A204.1 (cell line): ENCODE data around the gene ACSS1.
A peak's percentile ranks its signal among the peaks of the same experiment; 100 is the strongest.
"Not testable (repeated sequence)": the region's sequence is repeated elsewhere in the genome, so short reads cannot be mapped to it uniquely, and the experiment has no call there.

ENCODE experiments used
- FAIRE-seq: peaks from 2 replicates; lab custom pipeline; 2012; peaks lifted over from hg19 to GRCh38; lab: Jason Lieb, UNC

The ACSS1 gene

DNA sequence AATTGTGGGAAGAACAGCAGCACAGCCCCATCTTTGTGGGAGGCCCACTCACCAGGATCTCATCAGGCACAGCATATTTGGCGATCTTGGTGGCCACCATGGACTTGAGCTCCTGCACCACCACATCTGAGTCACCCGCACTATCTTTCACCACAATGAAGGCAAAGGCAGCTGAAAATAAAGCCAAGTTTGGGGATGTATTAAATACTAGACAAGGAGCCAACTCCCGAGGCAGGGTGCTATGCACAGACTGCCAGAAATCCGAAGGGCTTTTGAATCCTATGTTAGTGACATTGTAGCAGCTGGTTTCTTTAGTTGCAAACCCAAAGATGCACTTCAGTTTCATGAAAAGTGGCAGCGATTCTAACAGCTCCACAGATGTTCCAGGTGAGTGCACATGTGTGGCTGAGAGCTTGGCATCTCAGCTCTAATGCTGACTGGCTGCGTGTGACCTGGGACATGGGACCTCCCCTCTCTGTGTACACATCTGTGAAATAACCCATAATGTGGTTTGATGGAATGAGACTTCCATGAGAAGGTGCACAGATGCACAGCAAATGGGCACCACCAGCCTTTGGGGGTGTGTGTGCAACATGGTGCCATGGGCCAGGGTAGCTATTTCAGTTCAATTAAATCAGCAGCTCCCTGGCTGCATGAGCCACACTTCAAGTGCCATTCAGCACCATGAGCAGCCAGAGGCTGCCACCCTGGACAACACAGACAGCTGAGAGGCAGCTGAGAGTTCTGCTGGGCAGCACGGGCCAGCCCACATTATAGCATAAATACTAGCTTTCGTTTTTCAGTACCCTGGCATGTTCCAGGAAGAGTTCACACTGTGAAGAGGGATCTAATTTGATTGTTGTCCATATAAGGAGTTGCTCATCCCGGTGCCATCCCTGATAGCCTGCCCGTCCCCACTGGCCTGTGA is 48.5 kb downstream of the ACSS1 start:
- FAIRE-seq: no peak

DNA sequence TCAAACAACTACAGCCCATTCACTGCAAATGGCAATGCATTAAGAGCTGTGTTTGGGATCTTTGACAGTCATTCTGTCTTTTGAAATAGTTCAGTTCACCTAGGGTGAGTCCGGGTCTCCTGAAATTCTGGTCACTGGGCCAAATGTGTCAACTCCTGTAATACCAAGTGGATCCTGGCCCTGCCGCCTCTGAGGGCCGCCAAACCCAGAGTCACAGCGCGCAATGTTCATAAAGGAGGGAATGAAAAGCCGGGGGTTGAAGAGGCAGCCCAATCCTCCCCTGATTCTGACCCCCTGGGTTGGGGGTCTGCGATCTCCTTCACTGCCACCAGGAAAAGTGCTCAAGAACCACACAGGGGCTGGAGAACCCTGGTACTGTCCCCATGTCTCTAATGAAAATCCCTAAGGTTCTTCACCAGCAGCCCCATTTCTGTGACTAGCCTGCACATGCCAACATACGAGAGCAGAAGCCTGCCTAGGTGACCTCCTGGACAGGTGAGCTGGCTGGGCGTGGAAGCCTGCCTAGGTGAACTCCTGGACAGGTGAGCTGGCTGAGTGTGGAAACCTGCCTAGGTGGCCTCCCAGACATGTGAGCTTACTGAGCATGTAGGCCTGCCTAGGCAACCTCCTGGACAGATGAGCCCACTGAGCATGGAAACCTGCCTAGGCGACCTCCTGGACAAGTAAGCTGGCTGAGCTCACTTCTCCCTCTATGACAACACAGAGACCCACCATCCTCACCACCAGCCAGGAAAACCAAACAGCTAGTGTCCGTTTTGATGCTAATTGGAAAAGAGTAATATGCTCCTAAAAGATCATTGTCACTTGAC is 49.3 kb downstream of the ACSS1 start:
- FAIRE-seq: no peak

DNA sequence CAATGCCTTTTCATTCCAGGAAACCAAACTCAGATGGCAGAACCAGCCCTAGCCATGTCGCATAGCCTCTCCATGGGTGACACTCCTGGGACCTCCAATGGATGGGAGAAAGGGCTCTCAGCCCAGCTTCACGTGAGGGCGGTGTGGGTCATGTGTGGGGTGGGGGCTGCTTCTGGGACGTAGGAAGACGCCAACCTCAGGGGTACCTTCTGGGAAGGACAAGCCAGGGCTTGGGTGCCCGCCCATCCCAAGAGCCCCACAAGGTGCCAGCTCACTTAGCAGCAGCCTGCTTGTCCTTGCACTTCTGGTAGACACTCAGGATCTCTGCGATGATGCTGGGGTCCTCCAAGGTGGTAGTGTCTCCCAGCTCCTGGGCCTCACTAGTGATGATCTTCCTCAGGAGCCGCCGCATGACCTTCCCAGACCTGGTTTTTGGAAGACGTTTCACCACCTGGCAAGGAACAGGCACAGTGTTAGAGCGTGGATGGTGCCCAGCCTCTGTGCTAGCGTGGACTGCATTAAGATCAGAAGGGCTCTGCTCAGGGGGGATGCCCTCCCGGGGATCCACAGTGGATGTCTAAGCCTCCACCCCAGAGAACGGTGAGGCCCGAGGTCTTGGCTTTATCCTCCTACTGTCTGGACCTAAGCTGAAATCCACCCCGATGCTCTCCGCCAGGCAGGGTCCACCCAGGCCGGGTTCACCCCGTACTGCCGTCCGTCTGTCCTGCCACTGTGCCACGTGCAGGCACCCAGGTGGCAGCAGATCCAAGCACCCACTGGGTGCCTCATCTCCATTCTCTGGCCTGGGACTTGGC is 50.2 kb downstream of the ACSS1 start:
- FAIRE-seq: no peak

DNA sequence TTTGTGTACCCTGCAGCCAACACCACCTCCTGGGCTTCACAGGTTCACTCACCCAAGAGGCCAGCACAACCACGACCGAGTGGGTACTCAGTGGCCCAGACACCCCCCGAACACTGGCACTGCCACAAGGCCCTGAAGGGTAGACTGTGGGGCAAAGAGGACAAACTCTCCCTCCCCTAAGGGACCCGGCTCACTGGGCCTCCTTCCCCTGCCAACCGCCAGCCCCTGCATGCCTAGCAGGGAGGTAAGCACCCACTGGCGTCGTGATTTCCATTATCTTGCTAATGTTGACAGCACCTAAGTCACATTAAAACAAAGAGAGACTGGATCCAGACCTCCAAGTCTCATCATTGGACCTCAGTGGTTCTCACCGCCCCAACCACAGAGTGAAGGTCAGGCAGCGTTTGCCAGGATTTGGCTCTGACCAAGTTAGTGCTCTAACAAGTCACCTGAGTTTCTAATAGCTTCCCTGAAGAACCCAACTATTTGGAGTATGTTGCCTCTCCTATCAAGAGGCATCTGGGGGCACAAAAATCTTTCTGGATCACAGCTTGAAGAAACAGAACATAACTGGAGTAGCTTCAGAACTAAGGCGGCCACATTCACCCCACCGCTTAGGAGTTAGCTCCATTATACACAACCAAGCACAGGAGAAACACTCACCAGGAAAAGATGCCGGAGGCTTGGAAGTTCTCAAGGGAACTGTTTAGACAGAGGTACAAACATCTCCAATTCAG is 51.3 kb downstream of the ACSS1 start:
- no peak for FAIRE-seq

DNA sequence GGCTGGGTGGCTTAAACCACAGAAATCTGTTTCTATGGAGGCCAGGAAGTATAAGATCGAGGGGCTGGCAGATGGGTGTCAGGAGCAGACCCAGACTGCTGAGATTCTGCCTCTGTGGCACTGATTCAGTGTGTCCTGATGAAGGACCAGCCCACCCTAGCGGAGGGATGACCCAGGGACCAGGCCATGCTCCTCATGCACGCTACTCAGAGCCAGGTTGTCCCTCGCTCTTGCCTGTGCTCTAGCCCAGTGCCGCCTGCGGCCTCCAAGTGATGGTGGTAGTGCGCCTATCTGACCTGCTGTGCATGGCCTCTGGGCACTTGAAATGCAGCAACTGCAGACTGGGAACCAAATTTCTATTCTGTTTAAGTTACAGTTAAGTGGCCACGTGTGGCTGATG is 52.3 kb downstream of the ACSS1 start:
- no peak for FAIRE-seq

DNA sequence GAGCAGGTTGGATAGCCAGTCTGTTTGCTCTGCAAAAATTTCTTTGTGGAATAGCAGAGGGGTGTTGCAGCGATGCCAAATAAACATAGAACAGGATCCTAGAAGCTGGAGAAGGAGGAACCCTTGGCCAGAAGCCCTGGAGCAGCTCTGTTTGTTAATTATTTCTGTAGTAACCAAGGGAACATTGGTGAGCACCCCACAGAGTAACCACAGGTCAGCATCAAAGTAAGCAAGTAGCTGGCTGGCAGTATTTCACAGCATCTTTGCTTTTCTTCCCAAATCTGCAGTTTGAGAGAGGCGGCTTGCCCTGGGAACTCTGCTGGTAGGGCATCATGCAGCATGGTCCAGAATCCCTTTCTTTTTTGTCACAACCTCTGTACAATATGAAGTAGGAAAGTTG is 52.7 kb downstream of the ACSS1 start:
- no peak for FAIRE-seq

DNA sequence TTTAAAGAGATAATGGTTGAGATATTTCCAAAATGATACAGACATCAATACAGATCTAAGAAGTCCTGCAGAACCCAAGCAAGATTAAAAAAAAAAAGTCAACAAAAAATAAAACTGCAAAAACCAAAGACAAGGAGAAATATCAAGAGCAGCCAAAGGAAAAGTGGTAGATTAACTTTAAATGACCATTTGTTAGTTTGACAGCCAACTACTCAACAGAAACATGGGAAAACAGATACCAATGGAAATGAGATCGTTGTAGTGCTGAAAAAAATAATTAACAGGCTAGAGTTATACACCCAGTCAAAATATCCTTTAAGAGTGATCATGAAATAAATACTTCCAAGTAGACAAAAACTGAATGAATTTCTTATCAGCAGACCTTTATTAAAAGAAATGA is 54.9 kb downstream of the ACSS1 start:
- FAIRE-seq: no peak

DNA sequence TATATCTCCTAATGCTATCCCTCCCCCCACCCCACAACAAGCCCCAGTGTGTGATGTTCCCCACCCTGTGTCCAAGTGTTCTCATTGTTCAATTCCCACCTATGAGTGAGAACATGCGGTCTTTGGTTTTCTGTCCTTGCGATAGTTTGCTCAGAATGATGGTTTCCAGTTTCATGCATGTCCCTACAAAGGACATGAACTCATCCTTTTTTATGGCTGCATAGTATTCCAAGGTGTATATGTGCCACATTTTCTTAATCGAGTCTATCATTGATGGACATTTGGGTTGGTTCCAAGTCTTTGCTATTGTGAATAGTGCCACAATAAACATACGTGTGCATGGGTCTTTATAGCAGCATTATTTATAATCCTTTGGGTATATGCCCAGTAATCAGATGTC is 56.6 kb downstream of the ACSS1 start:
- not testable (repeated sequence) for FAIRE-seq

DNA sequence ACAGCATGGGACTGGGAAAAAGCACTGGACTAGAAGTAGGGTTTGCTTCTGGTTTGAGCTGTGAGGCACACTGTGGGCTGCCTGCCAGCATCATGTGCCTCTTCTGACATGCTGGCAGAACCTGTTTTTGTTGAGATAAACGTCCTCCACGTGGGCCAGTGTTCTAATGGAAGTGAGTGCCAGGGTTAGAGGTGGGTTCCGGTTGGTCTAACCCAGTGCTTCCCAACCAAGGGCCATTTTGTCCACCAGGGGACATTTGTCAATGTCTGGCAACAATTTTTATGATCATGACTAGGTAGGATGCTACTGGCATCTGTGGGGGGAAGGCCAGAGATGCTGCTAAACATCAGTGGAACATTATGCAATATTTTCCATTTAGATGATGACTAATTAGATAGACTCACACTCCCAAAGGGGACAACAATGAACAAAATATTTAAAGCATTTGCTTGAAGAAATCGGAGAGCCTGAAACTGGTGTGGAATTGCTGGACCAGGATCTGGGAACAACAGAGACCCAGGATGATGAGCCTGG is 57.6 kb downstream of the ACSS1 start:
- no peak for FAIRE-seq

DNA sequence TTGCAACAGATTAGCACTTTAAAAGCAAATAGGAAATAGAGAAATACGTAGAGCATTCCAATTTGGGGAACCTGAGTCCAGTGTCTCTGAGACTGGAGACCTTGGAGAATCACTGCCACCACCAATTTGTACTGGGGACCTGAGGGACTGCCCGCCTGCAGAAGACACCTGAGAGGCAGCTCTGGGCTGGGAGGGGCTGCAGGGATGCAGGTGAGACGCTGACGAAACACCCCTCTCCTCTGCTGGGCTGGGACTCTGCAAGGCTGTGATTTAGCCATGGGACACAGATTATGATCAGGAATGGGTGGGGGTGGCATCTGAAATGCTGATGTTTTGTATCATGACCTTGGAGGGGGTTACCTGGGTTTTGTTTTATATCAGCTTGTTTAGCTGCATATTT is 58.4 kb downstream of the ACSS1 start:
- no peak for FAIRE-seq

DNA sequence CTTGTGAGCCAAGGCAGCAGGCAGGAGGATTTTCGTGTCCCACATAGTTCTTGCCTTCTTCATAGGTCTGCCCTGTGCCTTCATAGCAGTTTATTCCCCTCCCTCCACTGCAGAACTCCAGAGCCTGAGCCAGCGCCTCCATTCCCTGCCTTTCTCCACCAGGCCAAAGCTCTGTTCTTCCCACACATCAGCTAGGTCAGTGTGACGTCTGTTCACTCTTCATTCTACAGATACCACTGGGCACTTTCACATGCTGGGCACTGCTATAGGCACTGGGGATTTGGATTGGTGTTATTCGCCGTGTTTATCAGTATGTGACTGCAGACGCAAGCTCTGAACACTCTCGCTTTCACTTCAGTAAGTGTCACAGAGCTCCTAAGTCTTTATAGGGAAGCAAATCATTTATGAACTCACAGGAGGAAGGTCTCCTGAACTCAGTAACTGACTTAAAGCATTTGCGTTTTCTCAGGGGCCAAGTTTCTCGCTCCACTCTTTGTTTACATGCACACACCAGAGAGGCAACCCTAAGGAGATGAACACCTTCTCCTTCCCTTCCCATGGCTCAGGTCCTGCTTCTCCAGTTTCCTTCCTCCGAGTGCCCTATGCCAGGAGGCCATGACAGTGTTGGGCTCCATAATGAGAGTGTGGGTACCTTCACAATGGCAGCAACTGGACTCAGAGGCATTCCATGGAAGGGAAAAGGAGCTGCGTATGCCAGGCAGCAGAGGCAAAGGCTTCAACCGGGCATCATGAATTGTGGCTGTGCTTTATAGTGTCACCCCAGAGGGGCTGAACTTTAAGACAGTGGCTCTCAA is 59.1 kb downstream of the ACSS1 start:
- no peak for FAIRE-seq

DNA sequence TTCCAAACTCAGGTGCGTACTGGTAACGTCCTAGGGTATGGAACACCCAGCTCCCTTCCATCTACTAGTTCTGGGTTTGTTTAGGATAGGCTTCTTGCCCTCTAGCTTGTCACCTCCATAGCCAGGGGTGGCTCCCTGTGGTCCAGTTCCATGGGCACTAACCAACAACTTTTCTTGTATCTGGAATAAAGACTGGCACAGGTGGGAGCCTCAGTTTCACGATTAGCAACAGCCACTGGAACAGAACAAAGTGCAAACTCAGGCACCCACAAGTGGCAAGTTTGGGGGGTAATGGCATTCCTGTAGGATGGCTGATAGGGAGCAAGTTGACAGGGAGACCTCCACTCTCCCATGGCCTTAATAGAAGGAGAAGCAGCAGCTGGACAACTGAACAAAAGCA is 59.8 kb downstream of the ACSS1 start:
- FAIRE-seq: no peak

DNA sequence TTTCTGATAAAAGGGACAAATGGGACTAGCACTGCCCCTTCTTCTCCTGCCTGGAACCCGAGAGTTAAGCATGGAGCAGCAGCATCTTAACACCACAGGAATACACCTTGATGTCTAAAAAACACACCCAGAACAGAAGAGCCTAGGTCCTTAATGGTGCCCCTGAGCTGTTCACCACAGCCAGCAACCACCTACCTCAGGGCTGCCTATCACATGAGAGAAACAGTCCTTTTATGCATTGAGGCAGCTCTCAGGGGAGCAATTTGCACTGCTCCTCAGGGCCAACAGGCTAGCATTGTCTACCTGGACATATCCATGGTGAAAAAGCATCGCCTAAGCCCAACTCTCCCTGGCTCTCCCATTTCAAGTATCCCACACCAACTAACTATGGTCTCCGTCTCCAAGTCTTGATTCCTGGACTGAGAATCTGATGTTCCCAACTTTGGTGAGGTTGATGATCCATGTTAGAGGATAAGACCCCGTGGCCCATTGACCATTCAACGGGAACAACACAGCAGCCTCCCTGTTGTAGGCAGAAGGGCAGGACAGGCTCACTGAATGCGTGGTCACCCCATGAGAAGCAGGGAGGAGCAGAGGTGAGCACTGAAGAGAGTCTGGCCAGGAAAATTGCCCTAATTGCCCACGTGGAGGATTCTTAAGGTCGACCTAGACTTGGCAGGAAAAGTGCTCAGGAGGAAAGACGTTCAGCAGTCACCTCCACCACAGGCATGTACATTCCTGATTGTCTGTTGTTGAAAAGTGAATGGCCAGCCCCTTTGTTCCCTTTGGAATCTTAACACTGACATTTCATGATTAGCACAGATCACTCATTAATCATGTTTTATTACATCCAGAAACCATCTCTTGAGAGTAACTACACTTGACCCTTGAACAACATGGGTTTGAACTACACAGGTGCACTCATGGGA is 61.2 kb downstream of the ACSS1 start:
- FAIRE-seq: no peak

DNA sequence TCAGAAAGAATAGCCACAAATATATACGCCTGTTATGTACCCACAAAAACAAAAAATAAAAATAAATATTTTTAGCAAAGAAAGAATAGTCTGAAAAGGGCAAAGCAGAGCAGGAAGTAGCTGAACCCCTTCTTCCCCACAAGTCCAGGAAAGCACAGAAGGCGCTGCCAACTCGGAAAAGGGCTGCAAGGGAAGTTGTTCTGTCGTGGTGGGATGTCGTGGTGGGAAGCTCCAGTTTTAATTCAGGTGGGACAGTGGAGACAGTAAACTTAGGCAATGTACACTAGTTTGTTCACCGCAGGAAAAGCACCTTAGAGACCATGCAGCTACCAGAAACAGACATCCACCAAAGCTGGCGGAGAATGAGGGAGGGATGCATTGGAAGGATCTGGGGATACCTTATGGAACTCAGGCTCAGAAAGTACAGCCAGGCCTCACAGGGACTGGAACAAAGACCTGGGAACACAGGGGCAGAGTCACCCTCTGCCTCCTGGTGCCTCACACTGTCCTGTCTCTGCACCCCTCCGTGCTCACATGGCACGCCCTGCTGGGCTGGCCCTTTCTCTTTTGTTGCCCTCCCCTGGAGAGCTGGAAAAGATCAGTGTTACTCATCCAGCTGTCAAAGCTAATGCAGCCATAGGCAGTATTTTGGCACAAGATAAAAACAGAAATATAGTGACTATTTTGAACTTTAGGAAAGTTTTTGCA is 62.0 kb downstream of the ACSS1 start:
- FAIRE-seq: no peak

DNA sequence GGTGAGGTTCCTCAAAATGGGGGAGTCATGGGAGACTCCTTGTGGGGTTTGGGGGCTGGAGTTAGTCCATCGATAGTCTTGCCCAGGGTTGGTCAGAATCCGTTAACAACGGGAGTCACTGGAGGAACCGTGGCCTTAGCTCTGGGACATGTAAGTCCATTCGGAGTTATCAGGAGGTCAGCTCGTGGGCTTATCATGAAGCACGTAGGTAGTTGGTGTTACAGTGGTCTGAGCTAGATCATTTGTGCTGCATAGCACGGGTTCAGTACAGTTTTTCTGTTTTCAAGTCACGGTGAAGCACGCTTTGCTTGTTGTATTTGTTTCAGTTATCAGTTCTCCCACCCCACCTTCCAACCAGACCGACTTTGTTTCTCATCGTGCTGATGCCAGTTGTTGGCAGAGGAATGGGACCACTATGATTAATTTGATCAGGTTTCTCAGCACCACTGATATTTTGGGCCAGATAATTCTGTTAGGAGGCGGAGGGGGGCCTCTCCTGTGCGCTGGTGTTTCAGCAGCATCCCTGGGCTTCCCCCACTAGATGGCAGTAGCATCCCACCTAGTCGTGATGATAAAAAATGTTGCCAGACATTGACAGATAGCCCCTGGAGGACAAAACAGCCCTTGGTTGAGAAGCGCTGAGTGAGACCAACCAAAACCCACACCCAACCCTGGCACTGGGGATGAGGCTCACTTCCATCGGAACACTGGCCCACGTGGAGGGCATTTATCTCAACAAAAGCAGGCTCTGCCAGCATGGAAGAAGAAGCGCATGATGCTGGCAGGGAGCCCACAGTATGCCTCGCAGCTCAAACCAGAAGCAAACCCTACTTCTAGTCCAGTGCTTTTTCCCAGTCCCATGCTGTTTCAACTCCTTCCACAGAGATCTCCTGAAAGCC is 63.2 kb downstream of the ACSS1 start:
- no peak for FAIRE-seq

DNA sequence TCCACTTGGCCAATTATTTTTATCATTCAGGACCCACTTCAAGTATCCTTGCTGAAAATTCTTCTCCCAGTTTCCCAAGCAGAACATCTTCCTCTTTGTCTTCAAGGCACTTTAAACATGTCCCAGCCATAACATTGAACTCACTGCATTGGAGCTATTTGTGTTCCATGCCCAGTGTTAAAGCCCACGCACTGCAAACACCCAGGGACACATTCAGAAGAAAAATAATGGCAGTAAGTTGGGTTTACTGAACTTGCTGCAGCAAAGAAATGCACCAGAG is 63.8 kb downstream of the ACSS1 start:
- FAIRE-seq: no peak

DNA sequence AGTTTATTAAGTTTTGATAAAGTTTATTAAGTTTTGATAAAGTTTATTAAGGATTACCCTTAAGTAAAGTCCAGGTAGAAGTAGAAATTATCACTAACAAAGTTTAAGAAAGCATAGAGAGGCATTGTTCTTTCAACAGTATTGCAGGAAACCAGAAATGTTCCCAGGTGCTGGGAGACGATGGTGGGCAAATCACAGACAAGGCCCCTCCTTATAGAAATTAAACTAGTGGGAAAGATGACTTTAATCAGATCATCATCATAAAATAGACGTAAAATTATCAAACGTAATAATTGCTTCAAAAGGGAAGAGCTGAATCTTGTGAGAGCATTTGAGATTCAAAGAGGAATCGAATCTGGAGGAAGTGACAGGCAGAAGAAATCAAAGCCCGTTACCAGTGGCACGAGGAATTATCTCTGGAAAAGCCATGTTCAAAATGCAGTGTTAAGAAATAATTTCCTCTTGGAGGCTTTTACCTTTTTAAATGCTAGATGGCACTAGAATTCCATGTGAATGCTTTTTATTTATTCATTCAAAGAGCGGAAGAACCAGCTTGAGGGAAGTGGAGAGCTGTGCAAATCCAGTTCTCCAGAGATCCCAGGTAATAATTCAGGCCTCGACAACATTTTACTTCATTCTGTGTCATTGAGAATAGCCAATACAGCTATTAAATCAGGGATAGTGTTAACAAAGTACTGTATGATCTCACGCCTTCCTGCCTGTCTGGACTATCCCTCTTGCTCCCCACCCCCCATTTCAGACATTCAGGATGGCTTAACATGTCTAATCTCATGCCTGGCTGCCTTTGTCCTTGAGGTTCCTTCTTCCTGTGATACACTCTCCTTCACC is 64.4 kb downstream of the ACSS1 start:
- peak; percentile 71 for FAIRE-seq
